HepG2 (cell line): Measurements from ENCODE around the gene BABAM1. TPM values are rescaled to one million over a fixed set of nuclear protein-coding genes. Genes with fewer than 3 reads are reported as not detected.

Experiments
- CBX1 ChIP-seq: IDR thresholded peaks from one replicate; pipeline ENCODE4 v1.6.1; 2016; ENCODE audit warnings: antibody characterized with exemption, low read depth
- FOXA1 ChIP-seq, 2 experiments: fragments of 450-650 bp in 1 of 2; sonication (generic) in 1 of 2; formaldehyde crosslinking in 1 of 2; IDR thresholded peaks; 2 replicates each; pipeline versions ENCODE4 v1.4.0 to v1.6.1; 2016 to 2020; ENCODE audit warnings: missing genetic modification reagents in 1 of 2
- KMT2A ChIP-seq: sonication (generic); formaldehyde crosslinking; IDR thresholded peaks from 2 replicates; pipeline ENCODE4 v1.4.0; 2020; ENCODE audit warnings: missing genetic modification reagents
- MAFF ChIP-seq: IDR thresholded peaks from 2 replicates; pipeline ENCODE4 v1.6.1; 2011; ENCODE audit warnings: low read depth, low read length, improper control_type of control experiment
- MEIS1 ChIP-seq: sonication (generic); formaldehyde crosslinking; IDR thresholded peaks from 2 replicates; pipeline ENCODE4 v1.9.0; 2021; ENCODE audit warnings: mild to moderate bottlenecking, missing genetic modification reagents, moderate library complexity, borderline replicate concordance
- MTA1 ChIP-seq: sonication (generic); formaldehyde crosslinking; IDR thresholded peaks from 2 replicates; pipeline ENCODE4 v1.4.0; 2020; ENCODE audit warnings: missing genetic modification reagents, mild to moderate bottlenecking, borderline replicate concordance
- NR2C2 ChIP-seq: sonication (generic); formaldehyde crosslinking; IDR thresholded peaks from 2 replicates; pipeline ENCODE4 v1.4.0; 2020; ENCODE audit warnings: missing genetic modification reagents, mild to moderate bottlenecking, moderate library complexity, borderline replicate concordance
- SIN3B ChIP-seq: fragments of 150-350 bp; IDR thresholded peaks from 2 replicates; pipeline ENCODE4 v1.6.1; 2014; ENCODE audit warnings: low read length
- TBL1XR1 ChIP-seq: fragments of 150-350 bp; IDR thresholded peaks from 2 replicates; pipeline ENCODE4 v1.6.1; 2014; ENCODE audit warnings: borderline replicate concordance, low read length; ENCODE audit not compliant: partially characterized antibody
- ZFAT ChIP-seq: sonication (generic); formaldehyde crosslinking; conservative IDR thresholded peaks from 2 replicates; pipeline ENCODE4 v1.8.1; 2023; ENCODE audit warnings: missing genetic modification reagents, inconsistent platforms
- ZMAT3 ChIP-seq: sonication (generic); formaldehyde crosslinking; conservative IDR thresholded peaks from 2 replicates; pipeline ENCODE4 v1.7.0; 2021; ENCODE audit warnings: missing genetic modification reagents
- polyA plus RNA-seq, 8 experiments: library from polyadenylated mRNA; depleted of rRNA in 3 of 8; stranded (reverse) in 7 of 8; unstranded in 1 of 8; fragments of >200 nt; fragmentation: Illumina TruSeq in 4 of 8; extraction: Trizol in 4 of 8; gene quantifications; 2 replicates each; pipeline versions ENCODE4 v1.2.1 to v1.2.3, GENCODE V29; 2011 to 2016; ENCODE audit warnings: low read depth in 4 of 8, missing spikeins in 1 of 8, mixed read lengths in 1 of 8; ENCODE audit not compliant: insufficient read depth in 1 of 8
- total RNA-seq, 5 experiments: library from RNA; depleted of rRNA; stranded (reverse); fragments of >200 nt; fragmentation: Illumina TruSeq; extraction: Trizol; gene quantifications; 2 replicates each; pipeline ENCODE4 v1.2.3, GENCODE V29; 2016; ENCODE audit warnings: low read depth in 1 of 5
- TF ChIP-seq, protein P1 (sequence below): sonication (generic); formaldehyde crosslinking; IDR thresholded peaks from 2 replicates; pipeline ENCODE4 v1.4.0; 2020; ENCODE audit warnings: missing genetic modification reagents, borderline replicate concordance
- TF ChIP-seq, protein P2 (sequence below): IDR thresholded peaks from 2 replicates; pipeline ENCODE4 v1.6.1; 2012; ENCODE audit warnings: low read length, improper control_type of control experiment
- TF ChIP-seq, protein P3 (sequence below): IDR thresholded peaks from 2 replicates; pipeline ENCODE4 v1.6.1; 2016; ENCODE audit warnings: mild to moderate bottlenecking
- TF ChIP-seq, protein P4 (sequence below), 2 experiments: sonication (generic) in 1 of 2; formaldehyde crosslinking in 1 of 2; IDR thresholded peaks; 2 replicates each; pipeline versions ENCODE4 v1.4.0 to v1.6.1; 2016 to 2020; ENCODE audit warnings: borderline replicate concordance in 1 of 2, low read depth in 1 of 2, mild to moderate bottlenecking in 1 of 2, missing genetic modification reagents in 1 of 2

The BABAM1 gene
- total and polyA plus RNA-seq, 2 of the 13 experiments (the other 11 are each of a cell fraction or from before 2014, with no cell fraction given) = 70.0 to 82.0 TPM

DNA sequence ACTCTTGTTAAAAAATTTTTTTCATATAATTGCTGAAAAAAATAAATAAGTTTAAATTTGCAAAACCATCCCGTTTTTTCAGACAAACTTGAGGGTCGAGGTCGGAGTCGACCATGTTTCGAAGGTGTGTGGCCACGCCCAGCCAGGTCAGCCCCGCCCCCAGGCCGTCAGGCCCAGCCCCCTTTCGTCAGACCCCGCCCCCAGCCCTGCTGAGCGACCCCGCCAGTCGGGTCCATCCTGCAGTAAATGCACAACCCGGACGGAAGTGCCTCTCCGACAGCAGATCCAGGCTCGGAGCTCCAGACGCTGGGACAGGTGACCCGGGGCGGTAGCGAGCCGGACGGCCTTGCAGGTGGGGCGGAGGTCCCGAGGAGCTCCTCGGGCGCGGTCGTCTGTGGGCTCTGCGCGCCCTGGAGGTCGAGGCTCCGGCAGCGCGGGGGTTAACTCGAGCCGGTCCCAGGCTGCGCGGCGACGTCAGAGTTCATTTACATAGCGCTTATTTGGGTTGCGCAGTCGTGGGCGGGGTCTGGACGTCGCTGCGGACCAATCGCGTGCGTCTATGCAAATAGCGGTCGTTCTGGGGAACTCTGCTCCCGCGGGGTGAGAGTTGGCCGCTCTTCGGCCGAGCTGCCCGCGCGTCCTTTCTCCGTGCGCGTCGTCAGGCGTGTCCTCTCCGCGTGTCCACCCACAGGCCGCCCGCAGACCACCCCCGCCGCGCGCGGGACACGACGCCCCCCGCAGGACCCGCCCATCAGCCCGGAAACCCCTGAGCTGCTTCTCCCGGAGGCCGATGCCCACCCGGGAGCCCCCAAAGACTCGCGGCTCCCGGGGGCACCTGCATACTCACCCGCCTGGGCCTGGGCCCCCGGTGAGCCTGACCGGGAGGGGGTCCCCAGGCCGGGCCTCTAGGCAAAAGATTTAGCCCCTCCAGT, 41.0 kb upstream of the BABAM1 start, which contains the start of gene OCEL1 (continued):
- TF ChIP-seq, protein P1, sequence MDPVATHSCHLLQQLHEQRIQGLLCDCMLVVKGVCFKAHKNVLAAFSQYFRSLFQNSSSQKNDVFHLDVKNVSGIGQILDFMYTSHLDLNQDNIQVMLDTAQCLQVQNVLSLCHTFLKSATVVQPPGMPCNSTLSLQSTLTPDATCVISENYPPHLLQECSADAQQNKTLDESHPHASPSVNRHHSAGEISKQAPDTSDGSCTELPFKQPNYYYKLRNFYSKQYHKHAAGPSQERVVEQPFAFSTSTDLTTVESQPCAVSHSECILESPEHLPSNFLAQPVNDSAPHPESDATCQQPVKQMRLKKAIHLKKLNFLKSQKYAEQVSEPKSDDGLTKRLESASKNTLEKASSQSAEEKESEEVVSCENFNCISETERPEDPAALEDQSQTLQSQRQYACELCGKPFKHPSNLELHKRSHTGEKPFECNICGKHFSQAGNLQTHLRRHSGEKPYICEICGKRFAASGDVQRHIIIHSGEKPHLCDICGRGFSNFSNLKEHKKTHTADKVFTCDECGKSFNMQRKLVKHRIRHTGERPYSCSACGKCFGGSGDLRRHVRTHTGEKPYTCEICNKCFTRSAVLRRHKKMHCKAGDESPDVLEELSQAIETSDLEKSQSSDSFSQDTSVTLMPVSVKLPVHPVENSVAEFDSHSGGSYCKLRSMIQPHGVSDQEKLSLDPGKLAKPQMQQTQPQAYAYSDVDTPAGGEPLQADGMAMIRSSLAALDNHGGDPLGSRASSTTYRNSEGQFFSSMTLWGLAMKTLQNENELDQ (CRISPR knock-in tag) = no peak
- peak; percentile 69 for TF ChIP-seq NR2C2
- TF ChIP-seq, protein P2, sequence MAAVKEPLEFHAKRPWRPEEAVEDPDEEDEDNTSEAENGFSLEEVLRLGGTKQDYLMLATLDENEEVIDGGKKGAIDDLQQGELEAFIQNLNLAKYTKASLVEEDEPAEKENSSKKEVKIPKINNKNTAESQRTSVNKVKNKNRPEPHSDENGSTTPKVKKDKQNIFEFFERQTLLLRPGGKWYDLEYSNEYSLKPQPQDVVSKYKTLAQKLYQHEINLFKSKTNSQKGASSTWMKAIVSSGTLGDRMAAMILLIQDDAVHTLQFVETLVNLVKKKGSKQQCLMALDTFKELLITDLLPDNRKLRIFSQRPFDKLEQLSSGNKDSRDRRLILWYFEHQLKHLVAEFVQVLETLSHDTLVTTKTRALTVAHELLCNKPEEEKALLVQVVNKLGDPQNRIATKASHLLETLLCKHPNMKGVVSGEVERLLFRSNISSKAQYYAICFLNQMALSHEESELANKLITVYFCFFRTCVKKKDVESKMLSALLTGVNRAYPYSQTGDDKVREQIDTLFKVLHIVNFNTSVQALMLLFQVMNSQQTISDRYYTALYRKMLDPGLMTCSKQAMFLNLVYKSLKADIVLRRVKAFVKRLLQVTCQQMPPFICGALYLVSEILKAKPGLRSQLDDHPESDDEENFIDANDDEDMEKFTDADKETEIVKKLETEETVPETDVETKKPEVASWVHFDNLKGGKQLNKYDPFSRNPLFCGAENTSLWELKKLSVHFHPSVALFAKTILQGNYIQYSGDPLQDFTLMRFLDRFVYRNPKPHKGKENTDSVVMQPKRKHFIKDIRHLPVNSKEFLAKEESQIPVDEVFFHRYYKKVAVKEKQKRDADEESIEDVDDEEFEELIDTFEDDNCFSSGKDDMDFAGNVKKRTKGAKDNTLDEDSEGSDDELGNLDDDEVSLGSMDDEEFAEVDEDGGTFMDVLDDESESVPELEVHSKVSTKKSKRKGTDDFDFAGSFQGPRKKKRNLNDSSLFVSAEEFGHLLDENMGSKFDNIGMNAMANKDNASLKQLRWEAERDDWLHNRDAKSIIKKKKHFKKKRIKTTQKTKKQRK = no peak
- no peak for TF ChIP-seq SIN3B
- no peak for TF ChIP-seq TBL1XR1
- TF ChIP-seq, protein P3, sequence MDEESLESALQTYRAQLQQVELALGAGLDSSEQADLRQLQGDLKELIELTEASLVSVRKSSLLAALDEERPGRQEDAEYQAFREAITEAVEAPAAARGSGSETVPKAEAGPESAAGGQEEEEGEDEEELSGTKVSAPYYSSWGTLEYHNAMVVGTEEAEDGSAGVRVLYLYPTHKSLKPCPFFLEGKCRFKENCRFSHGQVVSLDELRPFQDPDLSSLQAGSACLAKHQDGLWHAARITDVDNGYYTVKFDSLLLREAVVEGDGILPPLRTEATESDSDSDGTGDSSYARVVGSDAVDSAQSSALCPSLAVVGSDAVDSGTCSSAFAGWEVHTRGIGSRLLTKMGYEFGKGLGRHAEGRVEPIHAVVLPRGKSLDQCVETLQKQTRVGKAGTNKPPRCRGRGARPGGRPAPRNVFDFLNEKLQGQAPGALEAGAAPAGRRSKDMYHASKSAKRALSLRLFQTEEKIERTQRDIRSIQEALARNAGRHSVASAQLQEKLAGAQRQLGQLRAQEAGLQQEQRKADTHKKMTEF (CRISPR knock-in tag) = peak; percentile 83
- 0 out of 2 replicates have a peak, but pooled peaks have one; percentile 48 for TF ChIP-seq KMT2A (CRISPR knock-in tag)
- TF ChIP-seq MAFF = no peak
- peak; percentile 45; the same call in 1 of the 2 replicates for TF ChIP-seq MEIS1
- TF ChIP-seq CBX1 = peak; percentile 85
- TF ChIP-seq ZFAT (CRISPR knock-in tag) = peak; percentile 82; the same call in 1 of the 2 replicates
- TF ChIP-seq, protein P4, sequence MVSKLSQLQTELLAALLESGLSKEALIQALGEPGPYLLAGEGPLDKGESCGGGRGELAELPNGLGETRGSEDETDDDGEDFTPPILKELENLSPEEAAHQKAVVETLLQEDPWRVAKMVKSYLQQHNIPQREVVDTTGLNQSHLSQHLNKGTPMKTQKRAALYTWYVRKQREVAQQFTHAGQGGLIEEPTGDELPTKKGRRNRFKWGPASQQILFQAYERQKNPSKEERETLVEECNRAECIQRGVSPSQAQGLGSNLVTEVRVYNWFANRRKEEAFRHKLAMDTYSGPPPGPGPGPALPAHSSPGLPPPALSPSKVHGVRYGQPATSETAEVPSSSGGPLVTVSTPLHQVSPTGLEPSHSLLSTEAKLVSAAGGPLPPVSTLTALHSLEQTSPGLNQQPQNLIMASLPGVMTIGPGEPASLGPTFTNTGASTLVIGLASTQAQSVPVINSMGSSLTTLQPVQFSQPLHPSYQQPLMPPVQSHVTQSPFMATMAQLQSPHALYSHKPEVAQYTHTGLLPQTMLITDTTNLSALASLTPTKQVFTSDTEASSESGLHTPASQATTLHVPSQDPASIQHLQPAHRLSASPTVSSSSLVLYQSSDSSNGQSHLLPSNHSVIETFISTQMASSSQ (IDR thresholded peaks at IDR 0.05; ENCODE audit: low read depth) = no peak
- TF ChIP-seq, protein P4 (CRISPR knock-in tag; IDR thresholded peaks at IDR 0.05; ENCODE audit: borderline replicate concordance) = peak; percentile 30; the same call in 1 of the 2 replicates
- no peak for TF ChIP-seq FOXA1 (IDR thresholded peaks at IDR 0.05)
- no peak; the same call in none of the 2 replicates for TF ChIP-seq FOXA1 (CRISPR knock-in tag; IDR thresholded peaks at IDR 0.05)
- TF ChIP-seq ZMAT3 = peak; percentile 64; the same call in 1 of the 2 replicates
- TF ChIP-seq MTA1 (CRISPR knock-in tag) = peak; percentile 15; the same call in 1 of the 2 replicates
